C4-2B (cell line): ENCODE data around the gene CMAS.
"Not testable (repeated sequence)": the region's sequence is repeated elsewhere in the genome, so short reads cannot be mapped to it uniquely, and the experiment has no call there.

Experiments
- CTCF ChIP-seq: fragments of 450-650 bp; conservative IDR thresholded peaks from 2 replicates; pipeline ENCODE4 v1.5.1; 2017; ENCODE audit warnings: mild to moderate bottlenecking
- ZFX ChIP-seq: fragments of 450-650 bp; IDR thresholded peaks from 2 replicates; pipeline ENCODE4 v1.6.1; 2017

- not testable (repeated sequence) for TF ChIP-seq CTCF, ZFX
These were observed 7.0 kb downstream of the CMAS start for GRCh38 chr12:22052994-22053393.
